HFFc6 (cell line): Measurements from ENCODE around the gene PRSS8. TPM values are rescaled to one million over a fixed set of nuclear protein-coding genes. Genes with fewer than 3 reads are reported as not detected.

ENCODE experiments used
- DNase-seq: peaks from one replicate; pipeline ENCODE4 v3.0.0-alpha.2; 2018
- H3K27ac Mint-ChIP-seq: 2 replicates; pipeline ENCODE4 v1.8.0; 2020; ENCODE audit warnings: mild to moderate bottlenecking, mixed read lengths
- H3K27me3 Mint-ChIP-seq: 2 replicates; pipeline ENCODE4 v1.8.0; 2021; ENCODE audit warnings: mild to moderate bottlenecking, moderate library complexity, mixed read lengths; ENCODE audit not compliant: insufficient read depth
- H3K36me3 Mint-ChIP-seq: 2 replicates; pipeline ENCODE4 v1.8.0; 2021; ENCODE audit warnings: low read depth, mixed read lengths
- H3K4me1 Mint-ChIP-seq: 2 replicates; pipeline ENCODE4 v1.8.0; 2020; ENCODE audit warnings: low read depth, mixed read lengths
- H3K4me3 Mint-ChIP-seq: 2 replicates; pipeline ENCODE4 v1.8.0; 2020; ENCODE audit warnings: mild to moderate bottlenecking, moderate library complexity, mixed read lengths
- H3K9me3 Mint-ChIP-seq: 2 replicates; pipeline ENCODE4 v1.8.0; 2020; ENCODE audit warnings: mild to moderate bottlenecking, mixed read lengths
- total RNA-seq, 6 experiments: library from RNA; stranded (reverse); fragmentation: NEBNext Ultra II Directional; extraction: Animal tissue kit (Norgen Biotek cat#: 25700); gene quantifications; 2 replicates in 1 of 6; 3 replicates in 5 of 6; pipeline ENCODE4 v1.2.3, GENCODE V29; 2021
- TF ChIP-seq, protein P1 (sequence below): fragments of 200-600 bp; sonication (generic); IDR thresholded peaks from 2 replicates; pipeline ENCODE4 v1.5.0; 2021; ENCODE audit warnings: antibody characterized with exemption, mild to moderate bottlenecking

The PRSS8 gene
- total RNA-seq, 6 experiments from 2014 or later = not detected

GRCh38 chr16:31117384-31118222 is 17.9 kb downstream of the PRSS8 start, which contains the start of gene KAT8:
Gene KAT8 (plus strand): TSS chr16:31117664. CDS start chr16:31117682, 18 bp downstream.
- peak within 1 kb of the TSS; percentile 91 for H3K4me3 Mint-ChIP-seq
- peaks cover 6% of the 10 kb centered on the region for H3K27me3 Mint-ChIP-seq
- H3K9me3 Mint-ChIP-seq = no peaks in the 10 kb centered on the region
- H3K36me3 Mint-ChIP-seq = peaks cover 12% of the 10 kb centered on the region
- H3K27ac Mint-ChIP-seq = peak within 1 kb of the TSS; percentile 99
- peak; percentile 99 for DNase-seq
- TF ChIP-seq, protein P1, sequence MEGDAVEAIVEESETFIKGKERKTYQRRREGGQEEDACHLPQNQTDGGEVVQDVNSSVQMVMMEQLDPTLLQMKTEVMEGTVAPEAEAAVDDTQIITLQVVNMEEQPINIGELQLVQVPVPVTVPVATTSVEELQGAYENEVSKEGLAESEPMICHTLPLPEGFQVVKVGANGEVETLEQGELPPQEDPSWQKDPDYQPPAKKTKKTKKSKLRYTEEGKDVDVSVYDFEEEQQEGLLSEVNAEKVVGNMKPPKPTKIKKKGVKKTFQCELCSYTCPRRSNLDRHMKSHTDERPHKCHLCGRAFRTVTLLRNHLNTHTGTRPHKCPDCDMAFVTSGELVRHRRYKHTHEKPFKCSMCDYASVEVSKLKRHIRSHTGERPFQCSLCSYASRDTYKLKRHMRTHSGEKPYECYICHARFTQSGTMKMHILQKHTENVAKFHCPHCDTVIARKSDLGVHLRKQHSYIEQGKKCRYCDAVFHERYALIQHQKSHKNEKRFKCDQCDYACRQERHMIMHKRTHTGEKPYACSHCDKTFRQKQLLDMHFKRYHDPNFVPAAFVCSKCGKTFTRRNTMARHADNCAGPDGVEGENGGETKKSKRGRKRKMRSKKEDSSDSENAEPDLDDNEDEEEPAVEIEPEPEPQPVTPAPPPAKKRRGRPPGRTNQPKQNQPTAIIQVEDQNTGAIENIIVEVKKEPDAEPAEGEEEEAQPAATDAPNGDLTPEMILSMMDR = no peak
- peaks cover 14% of the 10 kb centered on the region for H3K4me1 Mint-ChIP-seq

DNA sequence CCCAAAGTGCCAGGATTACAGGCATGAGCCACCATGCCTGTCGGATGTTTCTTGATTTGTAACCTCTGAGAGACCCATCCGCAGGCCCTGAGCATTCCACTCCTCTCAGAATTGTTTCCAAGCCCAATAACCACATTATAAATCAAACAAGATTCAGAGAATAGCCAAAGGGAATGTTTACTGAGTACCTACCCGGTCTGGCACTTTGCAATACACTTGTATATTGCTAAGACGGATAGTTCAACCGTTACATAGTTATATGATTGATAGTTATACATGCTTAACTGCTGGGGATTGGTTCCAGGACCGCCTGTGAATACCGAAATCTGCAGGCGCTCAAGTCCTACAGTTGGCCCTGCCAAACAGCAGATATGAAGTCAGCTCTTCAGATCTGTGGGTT is 21.1 kb downstream of the PRSS8 start:
- TF ChIP-seq, protein P1 = no peak
- no peak overlapping the region for H3K27ac Mint-ChIP-seq
- H3K4me3 Mint-ChIP-seq = no peak overlapping the region
- no peak for DNase-seq
- peaks cover 6% of the 10 kb centered on the region for H3K27me3 Mint-ChIP-seq
- no peaks in the 10 kb centered on the region for H3K9me3 Mint-ChIP-seq
- peaks cover 16% of the 10 kb centered on the region for H3K4me1 Mint-ChIP-seq
- H3K36me3 Mint-ChIP-seq = peaks cover 18% of the 10 kb centered on the region

- no peak for DNase-seq
- Mint-ChIP-seq H3K4me3 (no peak overlapping the region), H3K4me1 (peaks cover 9% of the 10 kb centered on the region), H3K27ac (no peak overlapping the region), H3K9me3 (no peaks in the 10 kb centered on the region), H3K27me3 (peaks cover 6% of the 10 kb centered on the region), H3K36me3 (peaks cover 19% of the 10 kb centered on the region)
- TF ChIP-seq, protein P1 = no peak
Measured at GRCh38 chr16:31113121-31114120, 22.1 kb downstream of the PRSS8 start.

- TF ChIP-seq, protein P1 = no peak
- Mint-ChIP-seq H3K9me3 (no peaks in the 10 kb centered on the region), H3K4me3 (no peak overlapping the region), H3K36me3 (peaks cover 19% of the 10 kb centered on the region), H3K27ac (no peak overlapping the region), H3K27me3 (peaks cover 2% of the 10 kb centered on the region), H3K4me1 (peaks cover 10% of the 10 kb centered on the region)
- no peak for DNase-seq
Measured at GRCh38 chr16:31112711-31113110, 22.8 kb downstream of the PRSS8 start.

DNA sequence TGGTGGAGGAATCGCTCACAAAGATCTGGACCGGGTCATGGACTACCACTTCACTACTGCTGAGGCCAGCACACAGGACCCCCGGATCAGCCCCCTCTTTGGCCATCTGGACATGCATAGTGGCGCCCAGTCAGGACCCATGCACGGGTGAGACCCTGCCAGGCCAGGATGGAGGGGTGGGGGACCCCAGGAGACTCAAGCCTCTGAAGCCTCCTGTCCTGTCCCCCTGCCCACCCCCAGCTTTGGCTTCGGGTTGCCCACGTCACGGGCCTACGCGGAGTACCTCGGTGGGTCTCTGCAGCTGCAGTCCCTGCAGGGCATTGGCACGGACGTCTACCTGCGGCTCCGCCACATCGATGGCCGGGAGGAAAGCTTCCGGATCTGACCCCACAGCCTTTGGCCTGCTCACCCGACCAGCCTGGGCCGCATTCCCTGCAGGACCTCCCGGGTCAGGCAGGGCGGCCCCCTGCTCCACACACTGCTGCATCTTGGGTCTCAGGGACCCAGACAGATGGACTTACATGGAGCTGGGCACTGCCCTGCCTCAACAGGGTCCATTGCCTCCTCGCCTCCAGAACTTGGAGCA is 23.6 kb downstream of the PRSS8 start:
- H3K36me3 Mint-ChIP-seq = peaks cover 19% of the 10 kb centered on the region
- H3K4me3 Mint-ChIP-seq = no peak overlapping the region
- no peak overlapping the region for H3K27ac Mint-ChIP-seq
- TF ChIP-seq, protein P1 = no peak
- H3K4me1 Mint-ChIP-seq = peaks cover 15% of the 10 kb centered on the region
- peaks cover 2% of the 10 kb centered on the region for H3K27me3 Mint-ChIP-seq
- DNase-seq = no peak
- no peaks in the 10 kb centered on the region for H3K9me3 Mint-ChIP-seq
